ENCODE measurements around the gene SLC39A11. TPM values are rescaled to one million over a fixed set of nuclear protein-coding genes. Genes with fewer than 3 reads are reported as not detected.

The SLC39A11 gene
- polyA plus RNA-seq, 1 of the 3 experiments (the other 2 are of a cell fraction): 23.5 TPM

DNA sequence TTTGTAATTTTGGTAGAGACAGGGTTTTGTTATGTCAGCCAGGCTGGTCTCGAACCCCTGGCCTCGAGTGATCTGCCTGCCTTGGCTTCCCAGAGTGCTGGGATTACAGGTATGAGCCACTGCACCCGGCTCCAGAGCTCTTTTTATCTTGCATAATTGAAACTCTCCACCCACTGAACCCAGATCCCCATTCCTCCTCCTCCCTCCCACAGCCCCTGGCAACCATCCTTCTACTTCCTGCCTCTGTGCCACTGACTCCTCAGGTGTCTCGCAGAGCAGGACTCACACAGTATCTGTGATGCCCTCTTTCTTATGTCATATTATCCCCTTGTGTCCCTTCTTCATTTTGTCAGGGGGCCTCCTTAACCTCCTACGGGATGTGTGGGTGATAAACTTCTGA is 340.7 kb downstream of the SLC39A11 start:
- TF ChIP-seq EZH2phosphoT487 (IDR thresholded peaks at IDR 0.05; ENCODE audit: borderline replicate concordance, low read depth): no peak
- TF ChIP-seq, protein P1, sequence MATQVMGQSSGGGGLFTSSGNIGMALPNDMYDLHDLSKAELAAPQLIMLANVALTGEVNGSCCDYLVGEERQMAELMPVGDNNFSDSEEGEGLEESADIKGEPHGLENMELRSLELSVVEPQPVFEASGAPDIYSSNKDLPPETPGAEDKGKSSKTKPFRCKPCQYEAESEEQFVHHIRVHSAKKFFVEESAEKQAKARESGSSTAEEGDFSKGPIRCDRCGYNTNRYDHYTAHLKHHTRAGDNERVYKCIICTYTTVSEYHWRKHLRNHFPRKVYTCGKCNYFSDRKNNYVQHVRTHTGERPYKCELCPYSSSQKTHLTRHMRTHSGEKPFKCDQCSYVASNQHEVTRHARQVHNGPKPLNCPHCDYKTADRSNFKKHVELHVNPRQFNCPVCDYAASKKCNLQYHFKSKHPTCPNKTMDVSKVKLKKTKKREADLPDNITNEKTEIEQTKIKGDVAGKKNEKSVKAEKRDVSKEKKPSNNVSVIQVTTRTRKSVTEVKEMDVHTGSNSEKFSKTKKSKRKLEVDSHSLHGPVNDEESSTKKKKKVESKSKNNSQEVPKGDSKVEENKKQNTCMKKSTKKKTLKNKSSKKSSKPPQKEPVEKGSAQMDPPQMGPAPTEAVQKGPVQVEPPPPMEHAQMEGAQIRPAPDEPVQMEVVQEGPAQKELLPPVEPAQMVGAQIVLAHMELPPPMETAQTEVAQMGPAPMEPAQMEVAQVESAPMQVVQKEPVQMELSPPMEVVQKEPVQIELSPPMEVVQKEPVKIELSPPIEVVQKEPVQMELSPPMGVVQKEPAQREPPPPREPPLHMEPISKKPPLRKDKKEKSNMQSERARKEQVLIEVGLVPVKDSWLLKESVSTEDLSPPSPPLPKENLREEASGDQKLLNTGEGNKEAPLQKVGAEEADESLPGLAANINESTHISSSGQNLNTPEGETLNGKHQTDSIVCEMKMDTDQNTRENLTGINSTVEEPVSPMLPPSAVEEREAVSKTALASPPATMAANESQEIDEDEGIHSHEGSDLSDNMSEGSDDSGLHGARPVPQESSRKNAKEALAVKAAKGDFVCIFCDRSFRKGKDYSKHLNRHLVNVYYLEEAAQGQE (IDR thresholded peaks at IDR 0.05; ENCODE audit: low read depth, low read length): no peak
- no peak for TF ChIP-seq NFIC (IDR thresholded peaks at IDR 0.05; ENCODE audit: borderline replicate concordance)
- TF ChIP-seq RCOR1 (IDR thresholded peaks at IDR 0.05; ENCODE audit: low read length): no peak
- no peak for TF ChIP-seq POLR2AphosphoS5 (IDR thresholded peaks at IDR 0.05; ENCODE audit: low read depth, low read length)
- TF ChIP-seq FOXJ3 (CRISPR knock-in tag; IDR thresholded peaks at IDR 0.05): no peak
- no peak for TF ChIP-seq ELF1 (IDR thresholded peaks at IDR 0.05)
- TF ChIP-seq RAD21 (IDR thresholded peaks at IDR 0.05; ENCODE audit: low read length): no peak
- TF ChIP-seq TCF12 (IDR thresholded peaks at IDR 0.05): no peak
- no peak for TF ChIP-seq FOXM1 (IDR thresholded peaks at IDR 0.05; ENCODE audit: low read depth)
- TF ChIP-seq, protein P2, sequence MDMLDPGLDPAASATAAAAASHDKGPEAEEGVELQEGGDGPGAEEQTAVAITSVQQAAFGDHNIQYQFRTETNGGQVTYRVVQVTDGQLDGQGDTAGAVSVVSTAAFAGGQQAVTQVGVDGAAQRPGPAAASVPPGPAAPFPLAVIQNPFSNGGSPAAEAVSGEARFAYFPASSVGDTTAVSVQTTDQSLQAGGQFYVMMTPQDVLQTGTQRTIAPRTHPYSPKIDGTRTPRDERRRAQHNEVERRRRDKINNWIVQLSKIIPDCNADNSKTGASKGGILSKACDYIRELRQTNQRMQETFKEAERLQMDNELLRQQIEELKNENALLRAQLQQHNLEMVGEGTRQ (IDR thresholded peaks at IDR 0.05; ENCODE audit: borderline replicate concordance, low read depth, low read length): no peak
- no peak for TF ChIP-seq FOSL2 (IDR thresholded peaks at IDR 0.05; ENCODE audit: borderline replicate concordance, low read depth)
- no peak for TF ChIP-seq MXI1 (IDR thresholded peaks at IDR 0.05; ENCODE audit: low read depth, low read length)
- TF ChIP-seq SIN3A (IDR thresholded peaks at IDR 0.05; ENCODE audit: borderline replicate concordance, low read depth, low read length): no peak
- no peak for TF ChIP-seq SMC3 (IDR thresholded peaks at IDR 0.05; ENCODE audit: low read depth, low read length)
- no peak for TF ChIP-seq TEAD4 (IDR thresholded peaks at IDR 0.05; ENCODE audit: borderline replicate concordance, insufficient read depth)
- 77% methylated on average over 5 of the region's 5 CpGs for WGBS (ENCODE audit: low lambda C conversion rate)
- H4K20me1 ChIP-seq (ENCODE audit: insufficient read depth): no peaks in the 10 kb centered on the region
- no peak overlapping the region for H3K9ac ChIP-seq
- H3K79me2 ChIP-seq (ENCODE audit: insufficient read depth): no peaks in the 10 kb centered on the region
- no peak for DNase-seq
- H3K4me1 ChIP-seq (ENCODE audit: control insufficient read depth in 1 of 2, insufficient read depth in 2 of 2, low read depth in 1 of 2, low read length in 1 of 2): no peaks in the 10 kb centered on the region
- no peaks in the 10 kb centered on the region for H3K36me3 ChIP-seq (replicated peaks in 1 of 2; ENCODE audit: control insufficient read depth in 1 of 2, insufficient read depth in 2 of 2, low read length in 1 of 2)
- CTCF ChIA-PET: interaction anchor here (0.7 to 2.5 kb wide), 7 partner anchors 10 to 440 kb away, joined by 3 to 9 read pairs (median 4); no protein-coding TSS in a partner anchor
- H3K27ac ChIP-seq (ENCODE audit: low read depth in 2 of 2, low read length in 1 of 2): no peak overlapping the region
- no peak overlapping the region for H3K4me3 ChIP-seq (ENCODE audit: low read depth in 2 of 2, low read length in 1 of 2)
- H2AFZ ChIP-seq (ENCODE audit: low read depth): no peak overlapping the region
- no peaks in the 10 kb centered on the region for H3K27me3 ChIP-seq (ENCODE audit: insufficient read depth)
- POLR2A ChIA-PET: no interaction called here
- H3K9me2 ChIP-seq: no peaks in the 10 kb centered on the region
- H3K4me2 ChIP-seq: no peak overlapping the region
- no peaks in the 10 kb centered on the region for H3K9me3 ChIP-seq
- no peaks in the 10 kb centered on the region for H3F3A ChIP-seq (replicated peaks; ENCODE audit: insufficient read depth)
